Bone marrow (tissue), 2 donors: ENCODE data around the gene COQ4.
A peak's percentile ranks its signal among the peaks of the same experiment; 100 is the strongest.
"Not testable (repeated sequence)": the region's sequence is repeated elsewhere in the genome, so short reads cannot be mapped to it uniquely, and the experiment has no call there.

Experiments
- DNase-seq, 2 donors: peaks; one replicate each; lab custom pipeline; 2025; lab: John Stamatoyannopoulos, UW

The COQ4 gene

GRCh38 chr9:128298535-128299482 lies 23.8 kb upstream of the COQ4 start:
- no peak for DNase-seq

- DNase-seq, result no peak
Measured at GRCh38 chr9:128304136-128304970, 18.3 kb upstream of the COQ4 start.

GRCh38 chr9:128304971-128305288 lies 17.7 kb upstream of the COQ4 start:
- DNase-seq, result no peak

- no peak for DNase-seq
Measured at GRCh38 chr9:128309551-128309950, 13.1 kb upstream of the COQ4 start.

- no peak for DNase-seq
Measured at GRCh38 chr9:128310461-128310860, 12.2 kb upstream of the COQ4 start.

GRCh38 chr9:128314697-128315096 lies 7.9 kb upstream of the COQ4 start:
- DNase-seq, result no peak

- no peak for DNase-seq
Measured at GRCh38 chr9:128316421-128316820, 6.2 kb upstream of the COQ4 start.

GRCh38 chr9:128317629-128318028 lies 5.0 kb upstream of the COQ4 start:
- DNase-seq, result no peak

- DNase-seq, result no peak
Measured at GRCh38 chr9:128321343-128321742, 1.3 kb upstream of the COQ4 start.

GRCh38 chr9:128321879-128322403 lies 698 bp upstream of the COQ4 start:
- no peak for DNase-seq

GRCh38 chr9:128323212-128323730 lies 632 bp downstream of the COQ4 start:
- DNase-seq, result no peak

GRCh38 chr9:128323791-128324190 lies 1.2 kb downstream of the COQ4 start:
- DNase-seq, result no peak

- no peak for DNase-seq
Measured at GRCh38 chr9:128324401-128324800, 1.8 kb downstream of the COQ4 start.

- no peak for DNase-seq
Measured at GRCh38 chr9:128325629-128326028, 3.0 kb downstream of the COQ4 start.

- no peak for DNase-seq
Measured at GRCh38 chr9:128333451-128333869, 10.8 kb downstream of the COQ4 start.

GRCh38 chr9:128335161-128335560 lies 12.5 kb downstream of the COQ4 start:
- DNase-seq, result no peak

- DNase-seq, result no peak
Measured at GRCh38 chr9:128335914-128336313, 13.3 kb downstream of the COQ4 start.

- no peak for DNase-seq
Measured at GRCh38 chr9:128337936-128338335, 15.3 kb downstream of the COQ4 start.

- DNase-seq, result not testable (repeated sequence)
Measured at GRCh38 chr9:128338852-128339614, 16.4 kb downstream of the COQ4 start.

- DNase-seq, result peak; percentile 41 to 64
Measured at GRCh38 chr9:128339761-128340690, 17.4 kb downstream of the COQ4 start, which contains the start of gene SLC27A4. TSS of gene SLC27A4 (plus strand) at chr9:128340527. CDS start at chr9:128343133, 2,606 bp downstream.
